Measurements from ENCODE around the gene NFE2L3. TPM values are rescaled to one million over a fixed set of nuclear protein-coding genes. Genes with fewer than 3 reads are reported as not detected.

Gene NFE2L3
- total and polyA plus RNA-seq, 9 of the 15 experiments (the other 6 are each of a cell fraction or from before 2014, with no cell fraction given), result 2.9 to 16.9 (median 12.4) TPM

DNA sequence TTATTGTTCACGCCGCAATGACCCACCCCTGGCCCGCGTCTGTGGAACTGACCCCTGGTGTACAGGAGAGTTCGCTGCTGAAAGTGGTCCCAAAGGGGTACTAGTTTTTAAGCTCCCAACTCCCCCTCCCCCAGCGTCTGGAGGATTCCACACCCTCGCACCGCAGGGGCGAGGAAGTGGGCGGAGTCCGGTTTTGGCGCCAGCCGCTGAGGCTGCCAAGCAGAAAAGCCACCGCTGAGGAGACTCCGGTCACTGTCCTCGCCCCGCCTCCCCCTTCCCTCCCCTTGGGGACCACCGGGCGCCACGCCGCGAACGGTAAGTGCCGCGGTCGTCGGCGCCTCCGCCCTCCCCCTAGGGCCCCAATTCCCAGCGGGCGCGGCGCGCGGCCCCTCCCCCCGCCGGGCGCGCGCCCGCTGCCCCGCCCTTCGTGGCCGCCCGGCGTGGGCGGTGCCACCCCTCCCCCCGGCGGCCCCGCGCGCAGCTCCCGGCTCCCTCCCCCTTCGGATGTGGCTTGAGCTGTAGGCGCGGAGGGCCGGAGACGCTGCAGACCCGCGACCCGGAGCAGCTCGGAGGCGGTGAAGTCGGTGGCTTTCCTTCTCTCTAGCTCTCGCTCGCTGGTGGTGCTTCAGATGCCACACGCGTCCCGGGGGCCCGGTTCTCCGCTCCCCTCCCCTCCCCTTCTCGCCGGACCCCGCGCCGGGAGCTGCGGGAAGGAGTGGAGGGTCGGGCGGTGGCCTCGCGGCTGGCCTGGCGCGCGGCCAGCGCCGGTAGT lies 49.4 kb downstream of the NFE2L3 start, which contains the start of gene CBX3 (continued):
- TF ChIP-seq RNF219 (CRISPR knock-in tag; IDR thresholded peaks at IDR 0.05) (no peak), BRD4 (IDR thresholded peaks at IDR 0.05) (no peak; the same call in 1 of the 2 replicates), YY1 (IDR thresholded peaks at IDR 0.05; ENCODE audit: borderline replicate concordance in 1 of 3, control insufficient read depth in 1 of 3, extremely low read depth in 1 of 3, insufficient read depth in 3 of 3, insufficient read length in 1 of 3, insufficient replicate concordance in 2 of 3, low read depth in 1 of 3, low read length in 2 of 3) (peak in 2 of 3 experiments; percentile 36 to 46), RBM25 (IDR thresholded peaks at IDR 0.05; ENCODE audit: low read depth, low read length, severe bottlenecking) (no peak), DACH1 (IDR thresholded peaks at IDR 0.05; ENCODE audit: partially characterized antibody) (no peak), ZNF174 (CRISPR knock-in tag; IDR thresholded peaks at IDR 0.05) (no peak), DEAF1 (CRISPR knock-in tag; IDR thresholded peaks at IDR 0.05) (peak; percentile 80), ETS2 (tag; IDR thresholded peaks at IDR 0.05; ENCODE audit: borderline replicate concordance, poor library complexity, severe bottlenecking) (no peak), KLF16 (IDR thresholded peaks at IDR 0.05) (no peak), ZNF609 (CRISPR knock-in tag; IDR thresholded peaks at IDR 0.05; ENCODE audit: borderline replicate concordance) (0 out of 2 replicates have a peak, but pooled peaks have one; percentile 5), FOXP1 (CRISPR knock-in tag; IDR thresholded peaks at IDR 0.05) (peak; percentile 82; the same call in 1 of the 2 replicates), U2AF2 (optimal IDR thresholded peaks at IDR 0.05; ENCODE audit: low read depth, low read length) (no peak), HCFC1 (IDR thresholded peaks at IDR 0.05; ENCODE audit: low read depth, low read length) (no peak; the same call in none of the 2 replicates), CSDE1 (IDR thresholded peaks at IDR 0.05) (no peak; a peak in 1 of 4 replicates), GTF2A2 (tag; IDR thresholded peaks at IDR 0.05) (peak; percentile 31; the same call in 1 of the 2 replicates), FOSL1 (tag; conservative IDR thresholded peaks at IDR 0.05) (no peak; the same call in 1 of the 2 replicates)
